HG02571 (cell line): ENCODE measurements around the gene OTOG.

Experiments
- ATAC-seq: cut with Tn5 transposase; IDR thresholded peaks from one replicate; pipeline ENCODE4 v1.9.1; 2021; ENCODE audit warnings: mild to moderate bottlenecking, moderate library complexity; ENCODE audit not compliant: unreplicated experiment

Gene OTOG

GRCh38 chr11:17600316-17601255, 53.5 kb downstream of the OTOG start:
- no peak for ATAC-seq

- ATAC-seq, result no peak
Observed at GRCh38 chr11:17601256-17601671, 54.2 kb downstream of the OTOG start.

GRCh38 chr11:17601676-17602075, 54.6 kb downstream of the OTOG start:
- ATAC-seq, result no peak

DNA sequence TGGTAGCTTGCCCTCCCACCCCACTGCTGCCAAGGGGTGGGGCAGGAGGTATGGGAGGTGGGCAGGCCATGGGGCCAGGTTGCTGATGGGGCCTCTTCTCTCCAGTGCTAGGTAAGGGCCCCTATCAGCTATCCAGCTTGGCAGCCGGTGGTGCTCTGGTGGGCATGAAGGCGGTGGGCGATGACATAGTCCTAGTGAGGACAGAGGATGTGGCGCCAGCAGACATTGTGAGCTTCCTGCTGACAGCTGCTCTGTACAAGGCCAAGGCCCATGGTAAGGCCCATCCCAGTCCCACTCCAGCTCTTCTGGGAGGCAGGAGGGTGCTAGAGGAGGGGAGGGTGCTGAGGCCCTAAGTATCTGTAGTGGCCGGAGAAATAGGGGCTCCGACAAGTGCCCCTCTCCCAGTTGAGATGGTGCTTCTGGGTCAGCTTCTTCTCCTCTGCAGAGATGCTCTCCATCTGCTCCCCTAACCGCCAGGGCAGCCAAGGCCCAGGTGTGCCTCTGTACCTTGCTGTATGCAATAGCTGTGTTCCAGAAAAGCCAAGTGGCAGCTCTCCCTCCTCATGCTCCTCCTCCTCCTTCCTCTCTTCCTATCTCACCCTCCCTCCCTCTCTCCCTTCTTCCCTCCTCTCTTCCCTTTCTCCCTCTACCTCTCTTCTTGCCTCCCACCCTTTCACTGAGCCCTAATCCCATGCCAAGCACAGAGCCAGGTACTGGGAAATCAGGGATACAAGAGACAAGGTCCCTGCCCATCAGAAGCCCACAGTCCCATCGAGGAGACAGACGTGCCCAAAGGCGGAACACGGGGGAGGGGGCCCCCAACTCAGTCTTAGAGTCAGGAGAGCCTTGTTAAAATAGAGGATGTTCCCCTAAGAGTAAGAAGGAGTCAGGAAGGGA, 55.3 kb downstream of the OTOG start:
- no peak for ATAC-seq

DNA sequence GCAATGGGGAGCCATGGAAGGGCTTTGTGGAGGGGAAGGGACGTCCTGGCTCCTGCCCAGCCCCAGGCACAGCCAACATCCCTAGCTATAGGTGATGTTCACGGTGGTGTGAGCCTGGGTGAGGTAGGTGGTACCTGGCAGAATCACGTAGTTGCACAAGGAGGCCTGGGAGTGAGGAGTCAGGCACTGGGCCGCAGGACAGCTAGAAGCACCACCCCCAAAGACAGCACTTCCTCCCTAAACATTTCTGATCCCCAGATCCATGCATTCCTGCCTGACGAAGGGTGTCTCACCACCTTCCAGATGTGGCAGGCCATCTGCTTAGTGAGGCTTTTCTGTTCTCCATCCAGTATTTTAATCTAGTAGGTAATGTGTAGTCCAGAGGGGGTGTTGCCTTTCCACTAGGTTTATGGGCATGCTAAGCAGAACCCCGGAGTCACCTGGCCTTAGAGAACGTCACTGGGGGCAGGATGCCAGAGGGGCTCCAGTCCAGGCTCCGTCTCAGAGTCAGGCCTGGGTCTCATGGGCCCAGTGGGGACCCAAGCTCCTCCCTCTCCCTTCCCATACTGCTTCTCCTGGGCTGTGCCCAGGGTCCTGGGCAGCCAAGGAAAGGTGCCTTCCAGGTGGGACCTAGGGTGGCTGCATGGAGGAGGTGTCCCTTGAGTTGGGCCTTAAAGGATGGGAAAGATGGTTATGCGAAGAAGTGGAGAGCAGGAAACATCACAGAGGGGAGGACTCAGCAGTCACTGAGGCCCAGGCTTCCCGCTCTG, 56.2 kb downstream of the OTOG start:
- ATAC-seq, result no peak

- no peak for ATAC-seq
Observed at GRCh38 chr11:17604201-17604914, 57.3 kb downstream of the OTOG start.

DNA sequence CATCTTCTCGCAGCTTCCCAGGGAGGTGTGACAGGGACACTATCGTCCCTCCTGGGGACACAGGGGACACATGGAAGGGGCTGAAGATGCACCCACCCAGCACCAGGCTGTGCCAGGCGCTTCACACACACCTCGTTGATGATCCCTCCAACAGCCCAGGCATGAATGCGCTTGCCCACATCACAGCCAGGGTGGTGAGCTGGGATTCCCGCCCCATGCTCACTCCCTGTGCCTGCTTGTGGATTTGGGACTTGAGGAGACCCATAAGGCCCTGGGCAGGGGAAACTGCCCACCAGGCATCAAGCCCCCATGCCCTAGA, 57.8 kb downstream of the OTOG start:
- ATAC-seq, result no peak

DNA sequence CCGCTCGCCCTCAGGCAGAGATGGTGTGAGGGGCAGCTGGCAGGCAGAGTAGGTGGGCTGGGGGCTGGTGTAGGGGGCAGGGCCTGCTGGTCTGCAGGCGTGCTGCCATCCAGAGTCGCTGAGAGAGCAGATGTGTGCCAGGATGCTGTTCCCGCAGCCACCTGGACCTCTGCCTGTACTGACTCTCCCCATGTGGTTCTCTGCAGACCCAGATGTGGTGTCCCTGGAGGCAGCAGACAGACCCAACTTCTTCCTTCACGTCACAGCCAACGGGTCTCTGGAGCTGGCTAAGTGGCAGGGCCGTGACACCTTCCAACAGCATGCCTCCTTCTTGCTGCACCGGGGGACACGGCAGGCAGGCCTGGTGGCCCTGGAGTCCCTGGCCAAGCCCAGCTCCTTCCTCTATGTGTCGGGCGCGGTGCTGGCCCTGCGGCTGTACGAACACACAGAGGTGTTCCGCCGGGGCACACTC, 58.6 kb downstream of the OTOG start:
- no peak for ATAC-seq

- no peak for ATAC-seq
Observed at GRCh38 chr11:17606233-17607082, 59.4 kb downstream of the OTOG start.

DNA sequence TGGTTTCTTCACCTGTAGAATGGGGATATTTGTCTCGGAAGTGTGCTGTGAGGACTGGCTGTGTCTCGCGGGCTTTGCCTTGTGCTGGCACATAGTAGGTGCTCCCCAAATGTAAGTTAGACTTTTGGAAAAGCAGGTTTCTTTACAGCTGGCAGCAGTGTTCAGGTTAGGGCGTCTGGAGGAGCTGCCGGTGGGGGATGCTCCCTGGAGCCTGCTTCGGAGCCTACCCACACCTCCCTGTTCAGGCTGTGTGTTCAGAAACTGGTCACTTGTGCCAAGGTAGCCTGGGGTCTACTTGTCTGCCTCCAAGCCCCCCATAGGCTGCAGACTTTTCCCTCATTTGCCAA, 60.0 kb downstream of the OTOG start:
- ATAC-seq, result no peak

DNA sequence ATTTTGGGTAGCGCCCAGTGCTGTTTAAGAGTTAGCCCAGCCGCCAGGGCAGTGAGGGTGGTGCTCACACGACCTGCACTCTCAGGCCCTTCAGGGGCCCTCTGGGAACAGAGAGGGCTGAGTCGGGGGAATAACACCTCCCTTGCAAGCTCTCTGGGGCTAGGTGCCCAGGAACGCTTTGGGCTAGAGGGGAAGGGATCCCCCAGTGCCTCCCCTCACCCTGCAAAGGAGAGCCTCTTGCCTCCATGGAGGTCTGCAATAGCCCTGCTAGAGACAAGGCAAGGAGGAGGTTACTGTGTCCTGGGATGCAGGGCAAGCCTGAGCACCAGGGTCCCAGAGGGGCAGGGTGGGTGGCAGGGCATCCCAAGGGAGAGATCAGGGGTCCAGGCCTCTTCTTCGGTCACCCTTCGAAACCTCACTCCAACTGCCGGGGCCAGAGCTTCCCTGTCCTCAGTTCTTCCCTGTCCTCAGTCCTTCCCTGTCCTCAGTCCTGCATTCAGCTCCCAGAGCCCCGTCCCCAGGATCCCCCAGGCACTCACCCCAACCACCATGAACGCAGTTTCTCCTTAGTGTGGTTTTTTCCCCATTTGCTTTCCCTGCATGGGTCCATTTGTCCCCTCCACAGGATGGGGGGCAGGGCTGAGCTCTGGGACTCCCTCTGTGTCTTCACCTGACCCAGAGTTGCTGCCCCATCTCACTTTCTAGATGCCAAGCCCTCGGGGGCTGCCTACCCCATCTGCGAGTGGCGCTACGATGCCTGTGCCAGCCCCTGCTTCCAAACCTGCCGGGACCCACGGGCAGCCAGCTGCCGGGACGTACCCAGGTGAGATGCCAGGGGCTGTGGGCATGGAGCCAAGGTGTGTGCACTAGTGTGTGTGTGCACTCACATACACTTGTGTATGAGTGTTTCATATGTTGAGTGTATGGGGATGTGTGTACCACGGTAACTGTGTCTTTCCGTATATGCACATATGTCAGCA, 60.8 kb downstream of the OTOG start:
- no peak for ATAC-seq

DNA sequence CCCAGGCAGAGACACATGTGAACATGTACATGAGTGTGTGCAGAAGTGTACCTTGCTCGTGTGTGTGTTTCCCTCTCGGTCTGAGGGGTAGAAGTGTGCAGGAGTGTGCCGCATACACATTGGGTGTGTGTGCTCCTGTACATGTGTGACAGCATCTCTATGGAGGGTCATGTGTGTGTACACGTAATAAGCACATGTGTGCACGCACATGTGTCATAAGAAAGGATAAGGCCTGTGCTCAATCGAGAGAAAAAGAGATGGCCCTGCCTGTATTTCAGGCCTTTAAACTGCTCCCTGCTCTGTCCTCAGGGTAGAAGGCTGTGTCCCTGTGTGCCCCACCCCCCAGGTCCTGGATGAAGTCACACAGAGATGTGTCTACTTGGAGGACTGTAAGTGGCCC, 61.8 kb downstream of the OTOG start:
- no peak for ATAC-seq

- no peak for ATAC-seq
Observed at GRCh38 chr11:17609291-17610084, 62.4 kb downstream of the OTOG start.

- ATAC-seq, result no peak
Observed at GRCh38 chr11:17610085-17610894, 63.2 kb downstream of the OTOG start.

- ATAC-seq, result no peak
Observed at GRCh38 chr11:17611049-17611448, 64.0 kb downstream of the OTOG start.

GRCh38 chr11:17611503-17612220, 64.6 kb downstream of the OTOG start:
- ATAC-seq, result no peak
